ENCODE data around the gene PRR30.
"Not testable (repeated sequence)": the region's sequence is repeated elsewhere in the genome, so short reads cannot be mapped to it uniquely, and the experiment has no call there.

PRR30 gene

DNA sequence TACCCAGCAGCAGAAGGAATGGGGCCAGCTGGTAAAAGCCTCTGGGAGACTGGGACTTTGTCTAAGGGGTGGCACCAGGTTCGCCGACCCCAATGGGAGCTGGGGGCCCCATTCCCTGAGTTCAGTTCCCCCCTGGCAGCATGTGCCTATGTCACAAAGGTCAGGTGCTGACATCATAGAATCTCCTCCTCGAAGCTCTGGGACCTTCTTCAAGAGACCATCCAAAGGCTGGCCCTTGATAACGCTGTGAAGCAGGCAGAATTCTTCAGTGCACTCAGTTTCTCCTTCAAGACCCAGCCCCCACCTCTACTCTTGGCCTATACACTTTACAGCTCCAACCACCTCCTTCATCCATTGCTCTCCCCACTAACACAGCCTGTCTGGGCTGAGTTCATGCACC is at the start of gene PRR30:
TSS of gene PRR30 (minus strand) at position 101 of the 400 bp plus-strand sequence. CDS start 1,081 bp downstream, outside the sequence.
- no peak for DNase-seq

DNA sequence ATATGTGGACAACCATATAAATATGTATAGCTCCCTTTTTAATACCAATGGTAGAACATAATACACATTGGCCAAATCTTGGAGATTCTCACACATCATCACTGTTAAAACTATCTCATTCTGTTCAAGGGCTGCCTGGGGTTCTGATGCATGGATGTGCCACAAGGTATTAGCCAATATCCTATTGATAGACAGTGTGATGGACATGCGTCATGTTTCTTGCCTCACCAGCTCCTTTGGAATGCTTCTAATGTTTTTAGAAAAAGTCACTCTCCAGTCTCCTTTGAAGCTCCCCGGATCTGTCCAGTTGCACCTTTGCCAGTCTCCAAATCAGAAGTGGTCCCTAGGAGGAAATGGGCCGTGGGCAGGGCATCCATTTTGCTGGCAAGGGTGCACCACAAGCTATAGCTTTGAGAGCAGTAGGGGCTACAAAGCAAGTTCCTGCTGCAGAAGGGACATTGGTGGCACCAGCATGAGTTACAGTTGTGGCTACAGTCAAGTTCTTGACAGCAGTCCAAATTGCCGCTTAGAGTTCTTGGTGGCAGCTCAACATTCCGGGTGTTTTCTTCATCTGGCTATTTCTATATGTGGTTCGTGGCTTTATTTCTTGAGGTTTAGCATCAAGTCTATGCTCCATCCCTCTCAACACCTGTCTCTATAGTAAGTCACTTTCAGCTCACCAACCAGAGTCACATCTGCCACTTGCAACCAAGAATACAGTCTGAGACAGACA is 47.6 kb upstream of the PRR30 start:
- DNase-seq, result no peak

DNA sequence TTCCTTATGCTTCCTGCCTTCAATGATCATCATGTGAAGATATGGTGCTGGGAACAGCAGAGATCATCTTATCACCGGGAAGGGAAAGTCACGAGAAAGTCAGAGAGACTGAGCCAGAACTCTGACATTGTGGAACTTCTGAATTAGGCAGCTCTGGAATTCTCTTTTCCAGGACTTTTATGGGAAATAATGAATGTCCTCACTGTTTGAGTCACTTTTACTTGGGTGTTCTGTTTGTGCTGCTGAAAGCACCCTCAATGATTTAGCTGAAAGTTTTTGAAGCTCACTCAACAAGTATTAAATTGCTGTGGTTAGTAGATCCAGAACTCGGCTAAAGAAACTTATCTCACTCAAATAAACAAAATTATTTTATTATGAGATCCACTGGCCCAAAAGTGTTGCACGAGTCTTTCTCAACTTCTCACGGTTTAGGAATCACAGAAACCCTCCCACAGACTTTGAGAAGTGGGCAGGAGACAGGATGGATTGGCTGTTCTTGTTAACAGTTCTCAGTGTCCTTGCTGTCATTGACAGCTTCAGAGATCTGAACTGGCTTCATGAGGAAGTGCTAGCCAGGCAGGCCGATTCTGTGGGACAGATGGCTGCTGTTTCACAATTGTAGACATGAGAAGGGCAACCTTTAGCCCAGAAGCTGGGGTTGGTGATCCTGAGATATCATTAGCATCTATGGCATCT is 46.3 kb upstream of the PRR30 start:
- DNase-seq, result no peak

DNA sequence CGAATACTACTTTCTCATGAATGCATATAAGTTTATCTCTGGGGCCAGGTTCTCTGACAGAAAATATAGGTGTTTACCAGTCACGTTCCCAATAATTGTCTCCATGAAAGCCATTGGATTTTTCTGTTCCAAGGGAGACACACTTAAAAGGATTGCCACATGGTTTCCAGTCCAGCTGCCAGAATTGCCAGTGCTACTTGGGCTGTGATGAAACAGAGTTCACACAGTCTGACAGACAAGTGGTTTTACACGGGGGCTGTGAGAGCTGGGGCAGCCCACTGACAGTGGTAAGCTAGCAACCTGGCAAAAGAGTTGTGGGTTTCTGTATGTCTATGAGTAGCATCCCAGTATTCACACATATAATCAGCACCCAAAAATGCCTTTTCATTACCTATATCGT is 44.9 kb upstream of the PRR30 start:
- no peak for DNase-seq

DNA sequence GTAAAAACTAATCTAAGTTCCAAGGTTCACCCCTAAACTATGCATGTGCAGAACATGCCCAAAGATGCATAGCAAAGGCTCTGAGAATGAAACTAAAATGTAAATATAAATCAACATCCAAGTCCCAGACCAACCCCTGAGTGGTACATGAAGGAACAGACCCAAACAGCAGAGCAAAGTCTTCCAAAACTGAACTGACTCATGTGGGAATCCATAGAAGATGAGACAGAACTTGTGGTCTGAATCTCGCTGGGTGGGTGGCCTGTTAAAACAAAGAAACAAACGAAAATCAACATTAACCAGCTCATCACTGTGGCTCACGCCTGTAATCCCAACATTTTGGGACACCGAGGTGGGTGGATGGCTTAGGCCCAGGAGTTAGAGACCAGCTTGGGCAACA is 43.1 kb upstream of the PRR30 start:
- DNase-seq, result no peak

DNA sequence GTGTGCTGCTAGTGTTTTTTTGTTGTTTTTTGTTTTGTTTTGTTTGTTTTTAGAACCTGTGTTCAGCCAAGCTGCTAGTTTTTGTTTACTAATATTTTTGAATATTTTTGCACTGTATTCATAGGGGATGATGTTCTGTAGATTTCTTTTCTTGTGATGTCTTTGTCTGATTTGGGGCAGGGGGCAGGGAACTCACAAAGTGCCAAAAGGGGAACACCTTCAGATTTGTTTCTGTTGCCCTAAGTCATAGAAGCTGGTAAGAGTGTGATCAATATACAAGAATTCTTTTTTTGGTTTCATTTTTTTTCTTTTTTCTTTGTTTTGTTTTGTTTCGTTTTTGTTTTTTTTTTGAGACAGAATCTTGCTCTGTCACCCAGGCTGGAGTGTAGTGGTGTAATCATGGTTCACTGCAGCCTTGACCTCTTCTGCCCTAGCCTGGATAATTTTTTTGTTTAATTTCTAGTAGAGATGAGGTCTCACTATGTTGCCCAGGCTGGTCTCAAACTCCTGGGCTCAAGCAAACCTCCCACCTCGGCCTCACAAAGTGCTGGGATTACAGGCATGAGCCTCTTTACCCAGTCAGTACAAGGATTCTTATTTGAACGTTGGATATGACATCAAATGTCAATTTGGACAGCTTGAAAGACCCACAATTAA is 40.3 kb upstream of the PRR30 start:
- DNase-seq, result no peak

DNA sequence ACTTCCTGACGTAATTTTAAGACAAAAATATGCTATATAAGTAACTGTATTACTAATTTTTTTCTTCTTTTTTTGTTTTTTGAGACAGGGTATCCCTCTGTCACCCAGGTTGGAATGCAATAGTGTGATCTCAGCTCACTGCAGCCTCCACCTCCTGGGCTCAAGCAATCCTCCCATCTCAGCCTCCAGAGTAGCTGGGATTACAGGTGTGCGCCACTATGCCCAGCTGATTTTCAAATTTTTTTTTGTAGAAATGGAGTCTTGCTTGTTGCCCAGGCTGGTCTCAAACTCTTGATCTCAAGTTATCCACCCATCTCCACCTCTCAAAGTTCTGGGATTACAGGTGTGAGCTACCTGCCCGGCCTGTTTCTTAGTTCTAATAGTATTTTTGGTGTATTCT is 39.3 kb upstream of the PRR30 start:
- no peak for DNase-seq

DNA sequence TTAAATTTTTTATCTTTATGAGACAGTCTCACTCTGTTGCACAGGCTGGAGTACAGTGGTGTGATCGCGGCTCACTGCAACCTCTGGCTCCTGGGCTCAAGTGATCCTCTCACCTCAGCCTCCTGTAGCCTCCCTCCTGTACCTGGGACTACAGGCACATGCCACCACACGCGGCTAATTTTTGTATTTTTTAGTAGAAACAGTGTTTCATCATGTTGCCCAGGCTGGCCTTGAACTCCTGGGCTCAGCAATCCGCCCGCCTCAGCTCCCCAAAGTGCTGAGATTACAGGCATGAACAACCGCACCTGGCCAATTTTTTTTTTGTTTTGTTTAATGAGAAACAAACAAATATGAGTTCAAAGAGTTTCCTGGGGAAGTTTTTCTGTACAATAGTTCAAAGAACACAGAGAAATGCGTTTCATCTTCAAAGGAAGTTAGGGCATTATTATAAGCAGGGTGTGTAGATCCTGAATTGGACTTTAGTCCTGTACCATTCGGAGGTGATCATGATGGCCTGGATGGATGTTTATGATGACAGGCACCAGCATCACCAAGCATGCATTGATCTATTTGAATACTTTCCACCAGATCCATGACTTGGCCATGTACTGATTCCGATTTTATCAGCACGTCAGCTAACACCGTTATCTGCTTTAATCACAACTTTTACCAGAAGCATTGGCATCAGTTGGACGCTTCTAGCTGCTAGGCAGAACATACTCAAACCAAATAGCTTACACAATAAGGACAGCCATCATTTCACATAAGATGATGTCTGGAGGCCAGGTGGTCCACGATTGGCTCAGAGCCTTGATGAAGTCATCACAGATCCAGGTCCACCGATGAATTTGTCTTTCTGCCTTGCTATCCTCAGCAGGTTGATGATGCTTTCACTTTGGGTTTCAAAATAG is 38.5 kb upstream of the PRR30 start:
- no peak for DNase-seq

DNA sequence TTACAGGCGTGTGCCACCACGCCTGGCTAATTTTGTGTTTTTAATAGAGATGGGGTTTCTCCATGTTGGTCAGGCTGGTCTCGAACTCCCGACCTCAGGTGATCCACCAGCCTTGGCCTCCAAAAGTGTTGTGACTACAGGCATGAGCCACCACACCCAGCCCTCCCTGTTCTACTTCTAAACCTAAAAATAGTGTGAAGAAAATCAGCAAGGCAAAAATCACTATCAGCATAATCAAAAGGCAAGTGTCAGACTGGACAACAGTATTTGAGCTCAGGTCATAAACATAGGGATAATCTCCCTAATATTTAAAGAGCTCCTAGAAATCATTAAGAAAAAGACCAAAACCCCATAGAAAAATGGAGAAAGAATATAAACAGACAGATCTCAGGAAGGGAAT is 36.6 kb upstream of the PRR30 start:
- not testable (repeated sequence) for DNase-seq

DNA sequence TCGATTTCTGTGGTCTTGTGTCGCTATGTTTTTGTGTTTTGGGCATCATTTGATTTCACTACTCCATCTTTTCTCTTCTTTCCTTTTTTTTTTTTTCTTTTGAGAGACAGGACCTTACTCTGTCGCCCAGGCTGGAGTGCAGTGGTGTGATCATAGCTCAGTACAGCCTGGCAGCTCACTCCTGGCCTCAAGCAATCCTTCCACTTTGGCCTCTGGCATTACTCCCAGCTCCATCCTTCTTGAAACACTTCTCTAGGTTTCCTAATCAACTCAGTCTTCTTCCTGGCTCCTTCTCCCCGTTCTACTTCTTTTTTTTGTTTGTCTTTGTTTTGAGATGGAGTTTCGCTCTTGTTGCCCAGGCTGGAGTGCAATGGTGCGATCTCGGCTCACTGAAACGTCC is 36.1 kb upstream of the PRR30 start:
- no peak for DNase-seq

DNA sequence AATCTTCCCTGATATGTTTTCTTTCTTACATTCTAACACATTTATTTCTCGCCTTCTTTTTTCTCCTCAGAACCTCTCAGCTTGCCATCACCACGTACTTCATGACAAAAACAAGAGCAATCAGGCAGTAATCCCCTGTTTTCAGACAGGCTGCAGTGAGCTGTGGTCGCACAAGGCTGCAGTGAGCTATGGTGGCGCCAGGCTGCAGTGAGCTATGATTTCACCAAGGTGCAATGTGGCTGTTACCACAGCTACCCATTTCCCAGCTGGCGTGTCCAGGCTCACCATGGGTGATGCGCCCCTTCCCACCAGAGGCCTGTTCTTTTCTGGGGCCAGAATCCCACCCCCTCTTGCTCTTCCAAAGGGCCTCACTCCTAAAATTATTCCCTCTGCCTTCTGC is 35.4 kb upstream of the PRR30 start:
- DNase-seq, result no peak

DNA sequence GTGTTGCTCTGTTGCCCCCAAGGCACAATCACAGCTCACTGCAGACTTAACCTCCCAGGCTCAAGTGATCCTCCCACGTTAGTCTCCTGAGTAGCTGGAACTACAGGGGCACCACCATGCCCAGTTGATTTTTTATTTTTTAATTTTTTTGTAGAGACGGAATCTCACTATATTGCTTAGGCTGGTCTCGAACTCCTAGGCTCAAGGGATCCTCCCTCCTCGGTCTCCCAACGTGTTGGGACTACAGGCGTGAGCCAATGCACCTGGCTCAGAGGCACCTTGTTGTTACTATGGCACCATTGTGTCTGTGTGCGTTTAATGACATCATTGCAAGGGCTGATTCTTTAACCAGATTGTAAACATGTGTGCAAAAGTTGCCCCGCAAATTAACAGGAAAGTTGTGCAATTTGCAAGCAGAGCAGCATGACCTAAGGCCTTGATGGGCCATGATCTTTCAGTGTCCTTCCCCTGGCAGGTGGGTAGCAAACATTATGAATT is 32.2 kb upstream of the PRR30 start:
- DNase-seq, result no peak

DNA sequence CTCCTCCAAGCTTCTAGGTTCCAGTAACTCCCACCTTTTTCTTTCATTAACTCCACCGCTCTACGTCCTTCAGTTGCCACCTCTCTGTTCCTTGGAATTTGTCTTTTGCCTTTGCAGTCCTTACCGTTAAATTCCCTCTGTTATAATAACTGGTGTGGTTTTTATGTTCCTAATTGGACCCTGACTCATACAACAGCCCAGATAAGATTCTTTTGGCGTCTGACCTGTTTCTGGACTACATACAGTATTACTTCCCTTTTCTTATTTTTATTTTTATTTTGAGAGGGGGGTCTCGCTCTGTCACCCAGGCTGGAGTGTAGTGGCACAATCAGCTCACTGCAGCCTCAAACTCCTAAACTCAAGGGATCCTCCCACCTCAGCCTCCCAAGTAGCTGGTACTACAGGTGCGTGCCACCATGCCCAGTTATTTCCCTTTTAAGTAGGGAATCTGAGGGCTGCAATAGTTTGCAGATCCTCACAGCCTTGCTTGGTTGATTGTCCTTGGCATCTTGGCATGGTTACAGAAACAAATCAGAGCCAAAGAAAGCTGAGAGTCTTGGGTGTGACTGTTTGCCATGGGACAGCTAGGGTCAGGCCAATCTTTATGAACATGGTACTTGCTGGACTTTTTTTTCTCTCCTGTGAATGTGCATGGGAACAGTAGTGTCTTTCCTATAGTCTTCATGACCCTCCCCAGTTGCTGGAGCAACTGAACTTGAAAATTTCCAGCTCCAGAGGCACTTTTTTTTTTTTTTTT is 31.5 kb upstream of the PRR30 start:
- no peak for DNase-seq

DNA sequence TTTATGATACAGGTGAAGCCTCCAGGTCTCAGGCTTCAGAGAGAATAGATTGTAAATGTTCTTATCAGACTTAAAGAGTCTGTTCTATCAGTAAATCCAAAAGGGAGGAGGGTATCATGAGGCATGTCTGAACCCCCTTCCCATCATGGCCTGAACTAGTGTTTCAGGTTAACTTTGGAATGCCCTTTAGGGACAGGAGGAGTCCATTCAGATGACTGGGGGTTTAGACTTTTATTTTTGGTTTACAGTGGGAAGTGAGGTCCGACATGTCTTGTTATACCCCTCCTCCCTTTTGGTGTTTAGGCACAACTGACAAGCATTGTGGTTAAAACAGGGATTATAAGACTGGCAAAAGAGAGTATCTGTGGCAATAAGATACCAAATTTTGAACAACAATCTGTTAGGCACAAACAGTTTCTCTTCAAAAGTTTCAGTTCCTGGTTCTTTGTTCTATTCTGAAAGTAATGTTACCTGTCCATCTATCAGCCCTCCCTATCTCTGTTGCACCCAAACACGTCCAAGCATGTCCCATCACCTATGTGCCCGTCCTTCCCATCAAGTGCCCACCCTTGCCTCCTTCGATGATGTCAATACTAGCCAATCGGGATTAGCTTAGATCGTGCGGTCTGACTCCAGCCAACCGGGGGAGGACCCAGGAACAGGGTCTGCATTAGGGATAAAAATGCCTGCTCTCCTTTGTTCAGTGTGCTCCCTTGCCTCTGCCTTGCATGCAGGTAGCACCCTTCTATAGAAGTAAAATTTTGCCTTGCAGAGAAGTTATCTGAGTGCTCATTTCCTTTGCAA is 26.0 kb upstream of the PRR30 start:
- DNase-seq, result no peak

DNA sequence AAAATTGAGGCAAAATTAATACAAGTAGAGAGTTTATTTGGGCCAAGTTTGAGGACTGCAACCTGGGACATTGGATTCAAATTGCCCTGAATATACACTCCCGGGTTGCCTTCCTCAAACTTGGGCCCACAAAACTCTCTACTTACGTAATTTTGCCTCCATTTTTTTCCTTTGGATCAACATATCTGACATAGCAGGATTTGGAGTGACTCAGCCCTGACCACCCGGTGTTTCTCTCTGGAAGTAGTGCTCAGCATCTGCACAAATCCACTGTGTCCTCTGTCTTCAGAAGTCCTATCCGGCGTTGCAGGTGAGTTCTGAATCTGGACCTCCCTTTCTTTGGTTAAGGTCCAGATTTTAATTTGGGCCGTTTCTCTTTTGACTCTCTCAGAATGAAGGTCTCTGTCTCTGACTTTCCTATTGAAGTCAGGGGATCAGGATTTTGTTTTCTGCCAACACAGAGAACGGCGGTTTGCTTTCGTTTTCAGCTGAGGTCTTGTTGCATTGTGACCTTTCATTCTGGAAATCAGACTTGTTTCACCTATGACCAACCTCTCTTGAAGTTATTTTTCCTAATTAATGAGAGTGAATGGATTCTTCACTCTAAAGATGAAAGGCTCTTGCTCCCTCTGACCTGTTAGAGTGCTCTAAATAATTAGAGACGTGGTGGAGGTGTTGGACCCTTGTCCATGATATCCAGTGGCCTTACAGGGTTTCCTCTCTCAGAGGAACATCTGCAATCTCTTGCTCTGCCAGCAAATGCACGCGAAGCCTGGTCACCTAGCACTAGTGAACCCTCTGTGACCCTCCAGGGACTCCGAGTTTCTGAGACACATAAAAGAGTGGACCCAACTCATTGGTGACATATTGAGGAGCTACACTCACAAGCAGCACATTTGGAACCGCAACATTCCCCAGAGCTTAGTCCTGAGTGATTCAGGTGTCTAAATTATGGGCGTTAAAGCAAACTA is 23.2 kb upstream of the PRR30 start:
- DNase-seq, result no peak

DNA sequence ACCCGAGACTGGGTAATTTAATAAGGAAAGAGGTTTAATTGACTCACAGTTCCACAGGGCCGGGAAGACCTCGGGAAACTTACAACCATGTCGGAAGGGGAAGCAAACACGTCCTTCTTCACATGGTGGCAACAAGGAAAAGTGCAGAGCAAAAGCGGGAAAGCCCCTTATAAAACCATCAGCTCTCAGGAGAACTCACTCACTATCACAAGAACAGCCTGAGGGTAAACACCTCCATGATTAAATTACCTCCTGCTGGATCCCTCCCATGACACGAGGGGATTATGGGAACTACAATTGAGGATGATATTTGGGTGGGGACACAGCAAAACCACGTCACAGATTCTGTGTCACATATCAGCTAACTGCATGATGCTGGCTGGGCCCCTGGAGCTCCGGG is 21.0 kb upstream of the PRR30 start:
- no peak for DNase-seq

DNA sequence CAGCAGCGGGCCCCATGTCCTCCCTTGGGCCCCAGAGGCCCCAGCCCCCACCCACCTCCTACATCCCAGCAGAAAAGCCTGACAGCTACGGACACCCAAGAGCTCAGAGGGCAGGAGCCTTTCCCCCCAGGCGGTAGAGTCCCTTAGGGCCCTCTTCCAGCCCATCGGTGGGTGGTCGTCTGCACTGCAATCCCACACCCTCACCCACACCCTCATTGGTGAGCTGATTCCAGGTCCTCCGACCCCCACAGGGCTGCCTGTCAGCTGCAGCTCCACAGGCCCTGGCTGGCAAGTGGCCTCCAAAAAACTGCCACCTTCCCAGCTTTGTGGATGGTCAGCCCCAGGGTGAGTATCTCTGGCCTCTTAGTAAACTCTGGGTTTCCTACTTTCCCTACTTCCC is 20.1 kb upstream of the PRR30 start:
- DNase-seq, result no peak

DNA sequence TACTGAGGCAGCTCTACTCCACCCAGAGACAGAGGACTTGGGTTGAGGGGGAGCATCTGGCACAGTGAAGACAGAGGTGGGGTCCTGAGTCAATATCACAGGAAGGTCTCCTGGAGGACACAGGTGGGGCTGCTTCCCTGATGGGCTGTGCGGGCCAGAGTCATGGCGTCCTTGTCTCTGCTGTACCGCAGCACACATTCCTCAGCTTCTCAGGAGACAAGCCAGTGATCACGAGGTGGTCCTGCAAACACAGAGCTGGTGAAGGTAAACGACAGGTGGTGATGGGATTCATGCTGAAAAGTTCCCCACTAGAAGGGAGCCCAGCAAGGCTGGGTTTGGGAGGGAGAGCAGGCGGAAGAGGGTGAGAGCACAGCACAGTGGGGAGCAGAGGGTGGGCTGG is 19.3 kb upstream of the PRR30 start:
- DNase-seq, result no peak

DNA sequence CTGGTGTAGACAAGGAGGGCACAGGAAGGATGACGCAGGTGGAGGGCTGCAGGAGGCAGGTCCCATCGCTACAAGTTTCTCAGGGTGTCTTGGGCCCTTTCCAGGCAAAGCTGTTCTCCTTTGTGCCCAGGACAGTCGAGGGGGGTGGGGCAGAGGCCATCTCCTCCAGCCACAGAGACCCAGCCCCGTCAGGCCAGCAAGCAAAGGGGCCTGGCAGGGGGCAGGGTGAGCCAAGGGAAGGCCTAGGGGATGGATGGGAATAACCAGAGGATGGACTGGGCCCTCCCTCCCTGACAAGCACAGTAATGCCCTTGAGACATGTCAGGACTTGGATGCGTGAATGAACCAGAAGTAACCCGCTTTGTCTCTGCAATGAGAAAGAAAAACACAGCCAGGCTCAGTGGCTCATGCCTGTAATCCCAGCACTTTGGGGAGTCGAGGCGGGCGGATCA is 15.9 kb upstream of the PRR30 start:
- no peak for DNase-seq

DNA sequence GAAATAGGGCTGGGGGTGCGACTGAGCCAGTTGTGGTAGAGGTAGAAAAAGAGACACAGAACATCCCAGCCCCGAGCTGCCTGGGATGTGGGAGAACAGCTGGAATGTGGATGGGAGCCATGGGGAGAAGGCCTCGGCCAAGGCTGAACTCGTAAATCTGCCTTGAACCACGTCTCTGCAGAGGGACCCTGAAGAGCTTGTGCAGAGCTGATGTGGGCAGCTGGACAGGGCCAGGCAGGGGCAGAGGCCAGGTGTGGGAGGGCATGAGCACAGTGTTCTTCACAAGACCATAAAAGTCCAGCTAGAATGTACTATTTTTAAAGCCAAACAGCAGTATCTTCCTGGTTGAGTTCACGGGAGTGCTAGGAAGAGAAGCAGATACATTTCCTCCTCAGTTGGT is 15.3 kb upstream of the PRR30 start:
- no peak for DNase-seq
